ENCODE data around the gene UBFD1.
"Not testable (repeated sequence)": the region's sequence is repeated elsewhere in the genome, so short reads cannot be mapped to it uniquely, and the experiment has no call there.

UBFD1 gene

GRCh38 chr16:23570992-23571632 is 13.6 kb downstream of the UBFD1 start:
- peak in 1 of 2 donors; percentile 22 for DNase-seq

GRCh38 chr16:23571895-23572294 is 14.4 kb downstream of the UBFD1 start:
- peak in 1 of 2 donors; percentile 53 for DNase-seq

- no peak for DNase-seq
Measured at GRCh38 chr16:23572394-23572793, 14.9 kb downstream of the UBFD1 start.

GRCh38 chr16:23573817-23574216 is 16.3 kb downstream of the UBFD1 start:
- no peak for DNase-seq

GRCh38 chr16:23575834-23576233 is 18.3 kb downstream of the UBFD1 start:
- no peak for DNase-seq

- DNase-seq: no peak
Measured at GRCh38 chr16:23577493-23577892, 20.0 kb downstream of the UBFD1 start.

- no peak for DNase-seq
Measured at GRCh38 chr16:23578101-23578830, 20.7 kb downstream of the UBFD1 start.

- DNase-seq: no peak
Measured at GRCh38 chr16:23579371-23579770, 21.8 kb downstream of the UBFD1 start.

- no peak for DNase-seq
Measured at GRCh38 chr16:23580391-23580790, 22.9 kb downstream of the UBFD1 start.

GRCh38 chr16:23581764-23582163 is 24.2 kb downstream of the UBFD1 start:
- no peak for DNase-seq

GRCh38 chr16:23583271-23583670 is 25.7 kb downstream of the UBFD1 start:
- DNase-seq: not testable (repeated sequence)

- no peak for DNase-seq
Measured at GRCh38 chr16:23584186-23585076, 26.9 kb downstream of the UBFD1 start.

GRCh38 chr16:23587726-23588125 is 30.2 kb downstream of the UBFD1 start:
- DNase-seq: no peak

GRCh38 chr16:23590181-23590580 is 32.7 kb downstream of the UBFD1 start:
- no peak for DNase-seq

- DNase-seq: no peak
Measured at GRCh38 chr16:23594186-23594585, 36.7 kb downstream of the UBFD1 start.

- no peak for DNase-seq
Measured at GRCh38 chr16:23595246-23595950, 37.9 kb downstream of the UBFD1 start.

GRCh38 chr16:23595951-23596720 is 38.6 kb downstream of the UBFD1 start, which contains the start of gene NDUFAB1:
NDUFAB1 (minus strand) TSS chr16:23596316; CDS start chr16:23596290, 26 bp downstream.
- peak; percentile 80 to 83 for DNase-seq

- DNase-seq: no peak
Measured at GRCh38 chr16:23597003-23597756, 39.7 kb downstream of the UBFD1 start.

- DNase-seq: no peak
Measured at GRCh38 chr16:23607726-23608125, 50.2 kb downstream of the UBFD1 start.

- no peak for DNase-seq
Measured at GRCh38 chr16:23608194-23608593, 50.7 kb downstream of the UBFD1 start.

GRCh38 chr16:23609929-23610328 is 52.4 kb downstream of the UBFD1 start:
- no peak for DNase-seq
